ENCODE data around the gene ZMYND19.

GRCh38 chr9:137606734-137607138 lies 16.4 kb upstream of the ZMYND19 start:
- TF ChIP-seq, protein P1, sequence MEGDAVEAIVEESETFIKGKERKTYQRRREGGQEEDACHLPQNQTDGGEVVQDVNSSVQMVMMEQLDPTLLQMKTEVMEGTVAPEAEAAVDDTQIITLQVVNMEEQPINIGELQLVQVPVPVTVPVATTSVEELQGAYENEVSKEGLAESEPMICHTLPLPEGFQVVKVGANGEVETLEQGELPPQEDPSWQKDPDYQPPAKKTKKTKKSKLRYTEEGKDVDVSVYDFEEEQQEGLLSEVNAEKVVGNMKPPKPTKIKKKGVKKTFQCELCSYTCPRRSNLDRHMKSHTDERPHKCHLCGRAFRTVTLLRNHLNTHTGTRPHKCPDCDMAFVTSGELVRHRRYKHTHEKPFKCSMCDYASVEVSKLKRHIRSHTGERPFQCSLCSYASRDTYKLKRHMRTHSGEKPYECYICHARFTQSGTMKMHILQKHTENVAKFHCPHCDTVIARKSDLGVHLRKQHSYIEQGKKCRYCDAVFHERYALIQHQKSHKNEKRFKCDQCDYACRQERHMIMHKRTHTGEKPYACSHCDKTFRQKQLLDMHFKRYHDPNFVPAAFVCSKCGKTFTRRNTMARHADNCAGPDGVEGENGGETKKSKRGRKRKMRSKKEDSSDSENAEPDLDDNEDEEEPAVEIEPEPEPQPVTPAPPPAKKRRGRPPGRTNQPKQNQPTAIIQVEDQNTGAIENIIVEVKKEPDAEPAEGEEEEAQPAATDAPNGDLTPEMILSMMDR (IDR thresholded peaks at IDR 0.05): no peak
- TF ChIP-seq POLR2AphosphoS5 (IDR thresholded peaks at IDR 0.05): no peak

Data from stomach (tissue), 4 donors.